IPS-20b (cell line): ENCODE results near the gene CPEB3.
A peak's percentile ranks its signal among the peaks of the same experiment; 100 is the strongest.
"Not testable (repeated sequence)": the region's sequence is repeated elsewhere in the genome, so short reads cannot be mapped to it uniquely, and the experiment has no call there.

ENCODE experiments used
- H3K27ac ChIP-seq: one replicate; pipeline ENCODE4 v1.5.1; 2013; ENCODE audit warnings: low read length
- H3K27me3 ChIP-seq: 2 replicates; pipeline ENCODE4 v1.6.1; 2013; ENCODE audit warnings: mild to moderate bottlenecking, low read length, inconsistent platforms; ENCODE audit not compliant: insufficient read depth
- H3K36me3 ChIP-seq: 2 replicates; pipeline ENCODE4 v1.6.1; 2013; ENCODE audit warnings: low read depth, mild to moderate bottlenecking, inconsistent platforms, low read length, moderate library complexity; ENCODE audit not compliant: insufficient read depth
- H3K4me1 ChIP-seq: 2 replicates; pipeline ENCODE4 v1.6.1; 2013; ENCODE audit warnings: mild to moderate bottlenecking, control low read depth, inconsistent platforms, low read length, moderate library complexity; ENCODE audit not compliant: insufficient read depth
- H3K4me3 ChIP-seq: 2 replicates; pipeline ENCODE4 v1.5.1; 2013; ENCODE audit warnings: mild to moderate bottlenecking, low read length, inconsistent platforms
- H3K9ac ChIP-seq: 2 replicates; pipeline ENCODE4 v1.6.1; 2013; ENCODE audit warnings: low read depth, mild to moderate bottlenecking, inconsistent platforms, low read length, moderate library complexity
- H3K9me3 ChIP-seq: 2 replicates; pipeline ENCODE4 v1.6.1; 2013; ENCODE audit warnings: mild to moderate bottlenecking, low read depth, low read length, inconsistent platforms; ENCODE audit not compliant: insufficient read depth

The CPEB3 gene

DNA sequence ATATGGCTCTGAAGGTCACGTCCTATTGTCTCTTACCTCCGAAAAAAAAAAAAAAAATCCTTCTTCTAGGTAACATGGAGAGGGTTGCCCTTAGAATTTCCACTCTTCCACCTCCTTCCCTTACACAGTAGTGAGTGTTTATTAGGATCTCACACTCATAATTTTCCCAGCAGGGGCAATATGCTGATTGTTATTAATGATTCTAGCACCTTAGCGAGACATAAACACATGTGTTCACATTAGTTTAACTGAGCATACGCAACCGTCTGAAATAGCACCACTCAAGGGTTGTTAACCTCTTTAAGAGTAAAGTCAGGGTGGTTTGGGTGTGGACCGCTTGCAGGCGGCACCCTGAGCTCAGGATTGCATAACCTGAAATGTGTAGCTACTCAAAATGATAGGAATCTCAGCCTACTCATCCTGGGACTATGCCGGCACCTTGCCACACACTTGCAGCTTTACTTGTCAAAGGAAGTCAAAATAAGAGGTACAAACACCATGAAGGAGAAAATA is 52.2 kb downstream of the CPEB3 start:
- Histone ChIP-seq H3K9ac (no peak overlapping the region), H3K4me3 (peak overlapping the region; percentile 81), H3K4me1 (peaks cover 11% of the 10 kb centered on the region; the same call in 1 of the 2 replicates), H3K27me3 (peaks cover 52% of the 10 kb centered on the region), H3K9me3 (no peaks in the 10 kb centered on the region), H3K36me3 (no peaks in the 10 kb centered on the region), H3K27ac (no peak overlapping the region)

- Histone ChIP-seq H3K9ac (no peak overlapping the region), H3K36me3 (no peaks in the 10 kb centered on the region), H3K27me3 (peaks cover 52% of the 10 kb centered on the region), H3K4me3 (0 out of 2 replicates have a peak overlapping the region, but pooled peaks have one; percentile 81), H3K9me3 (no peaks in the 10 kb centered on the region), H3K27ac (no peak overlapping the region), H3K4me1 (peaks cover 11% of the 10 kb centered on the region; the same call in 1 of the 2 replicates)
Observed at GRCh38 chr10:92238054-92238585, 52.8 kb downstream of the CPEB3 start.

- Histone ChIP-seq H3K36me3 (no peaks in the 10 kb centered on the region), H3K9ac (no peak overlapping the region), H3K27ac (no peak overlapping the region), H3K9me3 (no peaks in the 10 kb centered on the region), H3K27me3 (no peaks in the 10 kb centered on the region), H3K4me3 (no peak overlapping the region), H3K4me1 (no peaks in the 10 kb centered on the region)
Observed at GRCh38 chr10:92231196-92231595, 59.7 kb downstream of the CPEB3 start.

DNA sequence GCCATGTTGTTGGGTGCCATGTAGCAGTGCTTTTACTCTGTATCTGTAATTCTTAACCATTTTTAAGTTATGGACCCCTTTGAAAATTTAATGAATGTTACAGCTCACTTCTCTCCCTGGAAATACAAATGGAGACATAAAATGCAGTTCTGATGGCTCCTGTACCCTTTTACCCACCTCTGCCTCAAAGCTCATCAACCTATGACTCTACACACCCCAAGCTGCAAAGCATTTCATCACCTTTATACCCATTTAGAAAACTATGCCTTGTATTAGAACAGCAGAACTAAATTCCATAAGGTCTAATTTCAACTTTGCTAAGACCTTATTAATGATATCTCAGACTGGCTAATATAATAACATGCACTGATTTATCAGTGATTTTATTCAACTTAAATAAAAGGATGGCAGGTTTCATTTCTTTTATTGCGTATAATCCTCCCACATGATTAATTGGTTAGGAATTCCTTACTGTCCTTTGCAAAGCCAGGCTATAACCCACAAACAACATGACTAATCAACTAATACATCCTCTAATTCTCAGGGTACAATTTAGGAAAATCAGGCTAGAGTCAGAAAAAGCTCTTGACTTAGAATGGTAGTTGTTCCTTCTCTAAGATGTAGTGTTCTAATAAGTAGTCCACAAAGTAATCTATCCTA is 68.1 kb downstream of the CPEB3 start:
- Histone ChIP-seq H3K4me3 (no peak overlapping the region), H3K36me3 (no peaks in the 10 kb centered on the region), H3K27me3 (no peaks in the 10 kb centered on the region), H3K4me1 (peaks cover 7% of the 10 kb centered on the region; the same call in 1 of the 2 replicates), H3K9me3 (no peaks in the 10 kb centered on the region), H3K27ac (no peak overlapping the region), H3K9ac (no peak overlapping the region)

DNA sequence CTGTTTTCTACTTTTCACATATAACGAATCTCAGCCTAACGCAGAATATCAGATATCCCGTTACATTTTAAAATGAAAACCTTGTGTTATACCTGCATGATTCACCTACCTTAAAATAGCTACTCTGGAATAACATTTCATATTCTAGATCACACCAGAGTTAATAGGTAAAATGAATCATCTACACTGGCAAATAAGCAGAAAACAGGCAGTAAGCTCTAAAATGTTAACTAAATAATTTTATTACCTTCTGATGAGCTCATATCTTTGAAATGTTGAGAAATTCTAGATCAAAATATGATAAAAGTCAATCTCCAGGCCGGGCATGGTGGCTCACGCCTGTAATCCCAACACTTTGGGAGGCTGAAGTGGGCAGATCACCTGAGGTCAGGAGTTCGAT is 71.3 kb downstream of the CPEB3 start:
- no peaks in the 10 kb centered on the region for H3K36me3 ChIP-seq
- H3K9me3 ChIP-seq, result no peaks in the 10 kb centered on the region
- no peak overlapping the region for H3K27ac ChIP-seq
- peaks cover 7% of the 10 kb centered on the region; the same call in 1 of the 2 replicates for H3K4me1 ChIP-seq
- no peaks in the 10 kb centered on the region for H3K27me3 ChIP-seq
- H3K4me3 ChIP-seq, result no peak overlapping the region
- no peak overlapping the region for H3K9ac ChIP-seq

- Histone ChIP-seq H3K9ac (no peak overlapping the region), H3K4me3 (no peak overlapping the region), H3K27ac (no peak overlapping the region), H3K27me3 (no peaks in the 10 kb centered on the region), H3K9me3 (no peaks in the 10 kb centered on the region), H3K4me1 (peaks cover 7% of the 10 kb centered on the region; the same call in 1 of the 2 replicates), H3K36me3 (no peaks in the 10 kb centered on the region)
Observed at GRCh38 chr10:92218569-92218968, 72.3 kb downstream of the CPEB3 start.

GRCh38 chr10:92216608-92217007 is 74.3 kb downstream of the CPEB3 start:
- not testable (repeated sequence) for H3K9ac ChIP-seq, H3K4me3 ChIP-seq, H3K9me3 ChIP-seq, H3K27ac ChIP-seq, H3K4me1 ChIP-seq, H3K36me3 ChIP-seq, H3K27me3 ChIP-seq

GRCh38 chr10:92215222-92215621 is 75.7 kb downstream of the CPEB3 start:
- not testable (repeated sequence) for H3K36me3 ChIP-seq, H3K27me3 ChIP-seq, H3K4me3 ChIP-seq, H3K4me1 ChIP-seq, H3K27ac ChIP-seq, H3K9me3 ChIP-seq, H3K9ac ChIP-seq

DNA sequence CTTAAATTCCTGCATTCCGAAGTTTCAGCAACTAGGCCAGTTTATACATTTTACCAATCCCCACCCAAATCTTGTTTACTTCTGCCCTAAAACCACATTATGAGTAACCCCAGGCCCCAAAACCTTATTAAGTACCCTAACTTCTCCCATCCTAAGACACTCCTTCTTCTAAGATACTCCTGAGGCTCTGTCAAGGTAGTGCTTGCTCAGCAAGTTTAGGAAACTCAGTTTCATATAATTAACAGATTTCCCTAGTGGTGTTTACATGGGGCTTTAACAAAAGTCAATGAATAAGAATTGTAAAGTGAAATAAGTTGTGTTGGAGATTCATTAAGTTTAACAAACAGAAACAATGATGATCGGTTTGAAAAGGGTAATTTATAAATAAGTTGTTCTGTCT is 77.8 kb downstream of the CPEB3 start:
- Histone ChIP-seq H3K27ac (no peak overlapping the region), H3K4me1 (no peaks in the 10 kb centered on the region), H3K9ac (no peak overlapping the region), H3K36me3 (no peaks in the 10 kb centered on the region), H3K27me3 (no peaks in the 10 kb centered on the region), H3K4me3 (no peak overlapping the region), H3K9me3 (no peaks in the 10 kb centered on the region)

- Histone ChIP-seq H3K4me1 (no peaks in the 10 kb centered on the region), H3K9ac (no peak overlapping the region), H3K36me3 (no peaks in the 10 kb centered on the region), H3K4me3 (no peak overlapping the region), H3K27me3 (no peaks in the 10 kb centered on the region), H3K27ac (no peak overlapping the region), H3K9me3 (no peaks in the 10 kb centered on the region)
Observed at GRCh38 chr10:92208736-92209135, 82.1 kb downstream of the CPEB3 start.

DNA sequence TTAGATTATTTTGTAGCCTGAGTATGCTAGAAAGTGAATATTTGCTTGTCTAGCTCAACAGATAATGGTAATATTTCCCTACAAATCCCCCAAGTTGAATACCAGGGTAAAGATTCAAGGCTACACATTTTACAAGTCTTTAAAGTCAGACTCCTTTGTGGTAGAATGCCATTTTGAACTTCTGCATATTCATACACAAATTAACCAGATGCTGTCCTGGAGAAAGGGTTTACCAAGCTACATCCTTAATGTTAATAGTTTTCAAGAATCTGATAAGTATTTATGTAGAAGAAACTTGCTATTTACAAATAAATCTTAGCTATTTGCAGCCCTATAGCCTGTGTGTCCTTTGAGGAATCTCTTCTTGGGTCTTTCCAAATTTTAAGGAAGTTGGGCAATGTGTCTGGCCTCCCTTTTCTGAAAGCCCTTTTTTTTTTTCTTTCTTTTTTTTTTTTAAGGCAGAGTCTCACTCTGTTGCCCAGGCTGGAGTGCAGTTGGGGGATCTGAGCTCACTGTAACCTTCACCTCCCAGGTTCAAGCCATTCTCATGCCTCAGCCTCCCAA is 82.6 kb downstream of the CPEB3 start:
- no peaks in the 10 kb centered on the region for H3K27me3 ChIP-seq
- no peaks in the 10 kb centered on the region for H3K4me1 ChIP-seq

DNA sequence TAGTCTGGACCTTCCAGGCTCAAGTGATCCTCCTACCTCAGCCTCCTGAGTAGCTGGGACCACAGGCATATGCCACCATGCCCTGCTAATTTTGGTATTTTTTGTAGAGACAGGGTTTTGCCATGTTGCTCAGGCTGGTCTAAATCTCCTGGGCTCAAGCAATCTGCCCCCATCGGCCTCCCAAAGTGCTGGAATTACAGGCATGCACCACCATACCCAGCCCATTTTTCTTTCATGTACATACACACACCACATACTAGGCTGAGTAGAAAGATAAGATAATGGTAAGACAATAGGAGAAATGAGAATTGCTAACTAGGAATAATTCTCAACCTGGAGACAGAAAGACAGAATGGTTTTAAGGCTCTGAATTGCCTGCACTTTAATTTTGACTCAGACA is 83.8 kb downstream of the CPEB3 start:
- H3K36me3 ChIP-seq, result no peaks in the 10 kb centered on the region
- H3K9me3 ChIP-seq, result no peaks in the 10 kb centered on the region
- H3K27ac ChIP-seq, result no peak overlapping the region
- no peaks in the 10 kb centered on the region for H3K4me1 ChIP-seq
- no peaks in the 10 kb centered on the region for H3K27me3 ChIP-seq
- no peak overlapping the region for H3K9ac ChIP-seq
- no peak overlapping the region for H3K4me3 ChIP-seq

More for the DNA sequence above, 82.6 kb downstream of the CPEB3 start:
- Histone ChIP-seq H3K36me3 (no peaks in the 10 kb centered on the region), H3K9me3 (no peaks in the 10 kb centered on the region), H3K9ac (no peak overlapping the region), H3K27ac (no peak overlapping the region), H3K4me3 (no peak overlapping the region)
